GM23338 (cell line): Measurements from ENCODE around the gene OTOR. TPM values are rescaled to one million over a fixed set of nuclear protein-coding genes. Genes with fewer than 3 reads are reported as not detected.

Source experiments
- ATAC-seq: fragments of 200-7000 bp; cut with Tn5 transposase; 3 replicates; pipeline ENCODE4 v1.9.1; 2020
- DNase-seq: peaks from one replicate; pipeline ENCODE4 v3.0.0-alpha.2; 2015; ENCODE audit warnings: low spot score
- H2AFZ ChIP-seq: fragments of 200-600 bp; sonication (generic); 2 replicates; pipeline ENCODE4 v1.8.0; 2016; ENCODE audit warnings: antibody characterized with exemption, mild to moderate bottlenecking, moderate library complexity
- H3F3A ChIP-seq: fragments of 200-600 bp; sonication (generic); replicated peaks from 2 replicates; pipeline ENCODE4 v1.8.0; 2017; ENCODE audit warnings: antibody characterized with exemption, mixed run types, low read depth
- H3K27ac ChIP-seq: fragments of 200-600 bp; sonication (generic); 2 replicates; pipeline ENCODE4 v1.6.1; 2016; ENCODE audit warnings: low read depth
- H3K27me3 ChIP-seq: fragments of 200-600 bp; sonication (generic); 2 replicates; pipeline ENCODE4 v1.8.0; 2016; ENCODE audit warnings: mild to moderate bottlenecking, mixed run types, moderate library complexity; ENCODE audit not compliant: insufficient read depth
- H3K36me3 ChIP-seq: fragments of 200-600 bp; sonication (generic); 2 replicates; pipeline ENCODE4 v1.8.0; 2016; ENCODE audit warnings: mild to moderate bottlenecking; ENCODE audit not compliant: insufficient read depth
- H3K4me1 ChIP-seq: fragments of 200-600 bp; sonication (generic); 2 replicates; pipeline ENCODE4 v1.8.0; 2016; ENCODE audit warnings: mild to moderate bottlenecking, moderate library complexity; ENCODE audit not compliant: insufficient read depth
- H3K4me2 ChIP-seq: fragments of 200-600 bp; sonication (generic); 2 replicates; pipeline ENCODE4 v1.7.1; 2017; ENCODE audit warnings: mixed run types
- H3K4me3 ChIP-seq: fragments of 200-600 bp; sonication (generic); 2 replicates; pipeline ENCODE4 v1.6.1; 2016; ENCODE audit warnings: mixed run types
- H3K79me2 ChIP-seq: fragments of 200-600 bp; sonication (generic); replicated peaks from 2 replicates; pipeline ENCODE4 v1.8.0; 2017; ENCODE audit warnings: mild to moderate bottlenecking; ENCODE audit not compliant: insufficient read depth
- H3K9me2 ChIP-seq: fragments of 200-600 bp; sonication (generic); 2 replicates; pipeline ENCODE4 v1.8.0; 2017; ENCODE audit not compliant: insufficient read depth
- H4K20me1 ChIP-seq: fragments of 200-600 bp; sonication (generic); replicated peaks from 2 replicates; pipeline ENCODE4 v1.8.0; 2017; ENCODE audit warnings: mild to moderate bottlenecking; ENCODE audit not compliant: insufficient read depth
- H3K27ac Mint-ChIP-seq: 2 replicates; pipeline ENCODE4 v1.8.0; 2020; ENCODE audit warnings: inconsistent platforms, mild to moderate bottlenecking, moderate library complexity, mixed read lengths
- H3K27me3 Mint-ChIP-seq: 3 replicates; pipeline ENCODE4 v1.8.0; 2022; ENCODE audit warnings: low read depth, mild to moderate bottlenecking, moderate library complexity, mixed read lengths, inconsistent platforms; ENCODE audit not compliant: insufficient read depth, poor library complexity
- H3K36me3 Mint-ChIP-seq: 3 replicates; pipeline ENCODE4 v1.8.0; 2021; ENCODE audit warnings: low read depth, mild to moderate bottlenecking, inconsistent platforms, moderate library complexity, mixed read lengths
- H3K4me1 Mint-ChIP-seq: 3 replicates; pipeline ENCODE4 v1.8.0; 2020; ENCODE audit warnings: mild to moderate bottlenecking, inconsistent platforms, mixed read lengths
- H3K4me3 Mint-ChIP-seq: 3 replicates; pipeline ENCODE4 v1.8.0; 2021; ENCODE audit warnings: moderate library complexity, mild to moderate bottlenecking, inconsistent platforms, mixed read lengths
- H3K9me3 Mint-ChIP-seq: 3 replicates; pipeline ENCODE4 v1.8.0; 2020; ENCODE audit warnings: moderate library complexity, mild to moderate bottlenecking, inconsistent platforms, mixed read lengths
- CREB1 ChIP-seq: fragments of 250-450 bp; sonication (Bioruptor Pico); IDR thresholded peaks from 2 replicates; pipeline ENCODE4 v1.5.0; 2020; ENCODE audit warnings: low read depth, mild to moderate bottlenecking, moderate library complexity
- CTCF ChIP-seq, 2 experiments: fragments of 200-600 bp in 1 of 2; sonication (generic) in 1 of 2; conservative IDR thresholded peaks; 2 replicates each; pipeline versions ENCODE4 v1.5.1 to v1.6.1; 2016 to 2017; ENCODE audit warnings: antibody characterized with exemption in 2 of 2, low read depth in 2 of 2, mild to moderate bottlenecking in 2 of 2, moderate library complexity in 1 of 2
- ETS1 ChIP-seq: IDR thresholded peaks from 2 replicates; pipeline ENCODE4 v1.6.1; 2016; ENCODE audit warnings: antibody characterized with exemption
- EZH2 ChIP-seq: fragments of 200-600 bp; sonication (generic); IDR thresholded peaks from one replicate; pipeline ENCODE4 v1.8.0; 2017; ENCODE audit warnings: antibody characterized with exemption, mild to moderate bottlenecking, low read depth; ENCODE audit not compliant: unreplicated experiment
- EZH2phosphoT487 ChIP-seq: fragments of 200-600 bp; sonication (generic); IDR thresholded peaks from one replicate; pipeline ENCODE4 v1.8.1; 2018; ENCODE audit warnings: antibody characterized with exemption; ENCODE audit not compliant: unreplicated experiment
- JUNB ChIP-seq: IDR thresholded peaks from one replicate; pipeline ENCODE4 v1.6.1; 2016; ENCODE audit warnings: antibody characterized with exemption; ENCODE audit not compliant: unreplicated experiment
- NANOG ChIP-seq: IDR thresholded peaks from 2 replicates; pipeline ENCODE4 v1.6.1; 2016; ENCODE audit warnings: antibody characterized with exemption, borderline replicate concordance
- POLR2AphosphoS5 ChIP-seq: IDR thresholded peaks from 2 replicates; pipeline ENCODE4 v1.6.1; 2016; ENCODE audit warnings: antibody characterized with exemption, low read depth
- REST ChIP-seq: IDR thresholded peaks from one replicate; pipeline ENCODE4 v1.6.1; 2018; ENCODE audit warnings: antibody characterized with exemption; ENCODE audit not compliant: unreplicated experiment
- STAT1 ChIP-seq: IDR thresholded peaks from one replicate; pipeline ENCODE4 v1.6.1; 2016; ENCODE audit warnings: antibody characterized with exemption; ENCODE audit not compliant: unreplicated experiment
- ZNF114 ChIP-seq: fragments of 250-450 bp; sonication (Bioruptor Pico); IDR thresholded peaks from 2 replicates; pipeline ENCODE4 v1.5.0; 2020; ENCODE audit warnings: mild to moderate bottlenecking, moderate library complexity
- ZNF331 ChIP-seq: fragments of 250-450 bp; sonication (Bioruptor Pico); IDR thresholded peaks from 2 replicates; pipeline ENCODE4 v1.5.0; 2020; ENCODE audit warnings: low read depth, mild to moderate bottlenecking, moderate library complexity
- ZNF462 ChIP-seq: fragments of 250-450 bp; sonication (Bioruptor Pico); IDR thresholded peaks from 2 replicates; pipeline ENCODE4 v1.5.0; 2020; ENCODE audit warnings: mild to moderate bottlenecking, moderate library complexity
- polyA plus RNA-seq: library from polyadenylated mRNA; unstranded; fragments of >200 nt; fragmentation: Nextera tagmentation; extraction: Ambion mirVana; gene quantifications from 2 replicates; pipeline ENCODE4 v1.2.1, GENCODE V29; 2016
- total RNA-seq: library from RNA; depleted of rRNA; stranded (reverse); fragments of >200 nt; shearing (Covaris generic); gene quantifications from 2 replicates; pipeline ENCODE4 v1.2.3, GENCODE V29; 2014

The OTOR gene
- total and polyA plus RNA-seq, 2 experiments from 2014 or later = not detected

GRCh38 chr20:16707674-16708073 is 40.5 kb upstream of the OTOR start:
- Histone ChIP-seq H3F3A (no peaks in the 10 kb centered on the region), H3K4me1 (0 out of 2 replicates have a peak, but pooled peaks cover under 1% of the 10 kb centered on the region), H3K4me3 (no peak overlapping the region), H3K36me3 (no peaks in the 10 kb centered on the region), H3K27me3 (no peaks in the 10 kb centered on the region), H4K20me1 (no peaks in the 10 kb centered on the region), H3K4me2 (no peak overlapping the region), H3K79me2 (no peaks in the 10 kb centered on the region), H3K27ac (no peak overlapping the region), H3K9me2 (no peaks in the 10 kb centered on the region), H2AFZ (no peak overlapping the region; the same call in 1 of the 2 replicates)
- TF ChIP-seq ZNF462 (CRISPR knock-in tag) (no peak), ZNF331 (CRISPR knock-in tag) (no peak), NANOG (no peak), ZNF114 (no peak), CTCF (conservative IDR thresholded peaks at IDR 0.05; ENCODE audit: low read depth in 2 of 2) (no peak), CREB1 (CRISPR knock-in tag) (no peak), ETS1 (no peak), POLR2AphosphoS5 (no peak), JUNB (no peak), EZH2phosphoT487 (no peak), REST (no peak), STAT1 (no peak), EZH2 (no peak)
- Mint-ChIP-seq H3K9me3 (peaks cover 35% of the 10 kb centered on the region), H3K4me1 (peaks cover 8% of the 10 kb centered on the region), H3K36me3 (peaks cover 19% of the 10 kb centered on the region), H3K27me3 (no peaks in the 10 kb centered on the region), H3K4me3 (no peak overlapping the region), H3K27ac (no peak overlapping the region)
- ATAC-seq = no peak
- no peak for DNase-seq
